ENCODE results near the gene CDK3.
A peak's percentile ranks its signal among the peaks of the same experiment; 100 is the strongest.

Gene CDK3

DNA sequence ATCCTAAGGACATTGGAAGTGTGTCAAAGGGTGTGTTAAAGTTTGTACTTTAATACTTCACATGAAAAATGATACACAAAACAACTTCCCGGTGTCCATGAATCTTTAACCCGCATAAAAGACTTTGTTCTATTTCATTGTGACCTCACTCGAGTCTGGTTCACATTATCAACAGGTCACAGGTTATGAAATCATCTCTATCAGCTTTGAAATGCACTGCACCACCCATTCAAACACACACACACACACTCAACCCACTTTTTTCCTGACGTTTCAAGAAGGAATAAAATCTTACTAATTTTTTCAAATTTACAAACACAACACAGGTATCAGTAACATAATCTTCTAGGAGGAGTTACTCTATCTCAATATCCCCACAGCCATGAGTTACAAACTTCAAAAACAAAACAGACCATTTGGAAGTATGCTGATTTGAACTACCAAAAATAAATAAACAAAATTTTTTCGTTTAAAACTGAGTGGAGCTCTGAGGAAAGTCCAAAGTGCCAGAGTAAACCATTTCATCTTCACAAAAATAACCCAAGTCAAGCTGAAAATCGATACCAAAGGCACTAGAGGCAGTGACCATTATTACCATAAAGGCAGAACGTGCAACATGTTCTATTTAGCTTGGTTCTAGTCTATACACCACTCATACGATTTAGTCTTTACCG, 24.3 kb upstream of the CDK3 start:
- H3K27ac ChIP-seq (ENCODE audit: low read depth, low read length) = no peak overlapping the region

DNA sequence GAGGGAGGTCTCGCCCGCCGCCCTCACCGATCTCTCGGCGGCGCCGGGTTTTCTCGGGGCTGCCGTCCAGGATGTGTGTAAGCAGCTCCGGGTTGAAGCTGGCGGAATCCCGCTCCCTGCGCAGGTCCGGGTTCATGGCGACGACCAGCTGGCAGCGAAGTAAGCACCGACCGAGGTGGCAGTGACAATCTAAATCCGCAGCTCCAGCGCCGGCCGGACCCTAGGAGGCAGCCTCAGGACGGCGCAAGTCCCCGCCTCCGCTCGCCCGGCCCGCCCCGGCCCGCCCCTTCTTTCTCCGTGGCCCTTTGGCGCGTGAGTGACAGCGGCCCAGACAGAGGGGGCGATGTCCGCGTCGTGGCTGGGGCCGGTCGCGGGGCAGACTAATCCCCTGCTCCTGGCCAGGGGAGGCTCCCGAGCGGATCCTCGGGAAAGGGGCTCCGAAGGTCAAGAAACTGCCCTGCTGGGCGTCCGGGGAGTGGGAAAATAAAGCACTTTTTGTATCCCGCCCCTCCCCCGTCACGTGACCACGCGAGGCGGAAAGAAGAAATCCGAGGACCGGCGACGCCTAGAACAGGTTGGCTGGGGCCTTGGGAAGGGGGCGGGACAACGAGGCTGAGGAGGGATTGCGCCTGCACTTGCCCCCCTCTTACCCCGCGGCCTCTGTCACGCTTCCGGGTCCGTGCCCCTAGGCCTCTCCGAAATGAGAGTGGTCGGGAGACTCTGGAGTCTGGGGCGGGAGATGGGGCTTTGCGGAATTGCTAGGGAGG, 21.5 kb upstream of the CDK3 start, which contains the start of the genes ACOX1 and TEN1:
ACOX1 (minus strand) TSS at position 229 of the 767 bp plus-strand sequence; CDS start at position 136, 93 bp downstream.
TEN1 (plus strand) TSS at position 303 of the 767 bp plus-strand sequence. CDS start 6,953 bp downstream, outside the sequence.
- Histone ChIP-seq H3K27ac (ENCODE audit: low read depth, low read length) (peak within 1 kb of the TSS; percentile 99), H3K4me1 (ENCODE audit: insufficient read depth, low read length) (peaks cover 17% of the 10 kb centered on the region), H3K9ac (ENCODE audit: low read length) (peak within 1 kb of the TSS; percentile 97), H3K36me3 (ENCODE audit: insufficient read depth, low read length) (no peaks in the 10 kb centered on the region), H3K27me3 (ENCODE audit: control insufficient read depth in 1 of 2, insufficient read depth in 2 of 2, low read length in 2 of 2) (no peaks in the 10 kb centered on the region), H3K4me3 (ENCODE audit: low read depth in 1 of 2, low read length in 2 of 2) (peak within 1 kb of the TSS; percentile 66 to 75), H3K9me3 (ENCODE audit: low read length) (no peaks in the 10 kb centered on the region)

More for the DNA sequence above, 24.3 kb upstream of the CDK3 start:
- H3K9me3 ChIP-seq (ENCODE audit: low read length) = no peaks in the 10 kb centered on the region
- no peaks in the 10 kb centered on the region for H3K36me3 ChIP-seq (ENCODE audit: insufficient read depth, low read length)
- no peaks in the 10 kb centered on the region for H3K27me3 ChIP-seq (ENCODE audit: control insufficient read depth in 1 of 2, insufficient read depth in 2 of 2, low read length in 2 of 2)
- peaks cover 17% of the 10 kb centered on the region for H3K4me1 ChIP-seq (ENCODE audit: insufficient read depth, low read length)
- H3K4me3 ChIP-seq (ENCODE audit: low read depth in 1 of 2, low read length in 2 of 2) = no peak overlapping the region
- no peak overlapping the region for H3K9ac ChIP-seq (ENCODE audit: low read length)

DNA sequence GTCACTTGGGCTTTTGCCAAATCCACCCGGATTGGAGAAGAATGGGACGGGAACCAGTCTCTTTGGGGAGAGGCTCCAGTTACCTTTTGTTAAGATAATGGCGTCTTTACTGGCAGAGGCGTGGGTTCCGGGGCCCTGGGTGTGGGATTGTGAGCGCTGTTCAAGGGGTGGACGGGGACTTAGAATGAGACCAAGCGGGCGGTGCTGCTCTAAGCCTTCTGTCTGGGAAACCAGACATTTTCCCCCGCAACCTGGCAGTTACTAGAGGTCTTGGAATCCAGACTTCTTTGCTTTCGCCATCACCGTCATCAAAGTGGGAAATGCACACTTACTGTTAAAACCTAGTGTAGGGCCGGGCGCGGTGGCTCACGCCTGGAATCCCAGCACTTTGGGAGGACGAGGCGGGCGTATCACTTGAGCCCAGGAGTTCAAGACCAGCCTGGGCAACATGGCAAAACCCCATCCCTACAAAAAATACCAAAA, 20.9 kb upstream of the CDK3 start:
- Histone ChIP-seq H3K27me3 (ENCODE audit: control insufficient read depth in 1 of 2, insufficient read depth in 2 of 2, low read length in 2 of 2) (no peaks in the 10 kb centered on the region), H3K9ac (ENCODE audit: low read length) (peak overlapping the region; percentile 97), H3K4me3 (ENCODE audit: low read depth in 1 of 2, low read length in 2 of 2) (peak overlapping the region; percentile 66 to 75), H3K9me3 (ENCODE audit: low read length) (no peaks in the 10 kb centered on the region), H3K27ac (ENCODE audit: low read depth, low read length) (peak overlapping the region; percentile 99), H3K36me3 (ENCODE audit: insufficient read depth, low read length) (no peaks in the 10 kb centered on the region), H3K4me1 (ENCODE audit: insufficient read depth, low read length) (peaks cover 17% of the 10 kb centered on the region)

DNA sequence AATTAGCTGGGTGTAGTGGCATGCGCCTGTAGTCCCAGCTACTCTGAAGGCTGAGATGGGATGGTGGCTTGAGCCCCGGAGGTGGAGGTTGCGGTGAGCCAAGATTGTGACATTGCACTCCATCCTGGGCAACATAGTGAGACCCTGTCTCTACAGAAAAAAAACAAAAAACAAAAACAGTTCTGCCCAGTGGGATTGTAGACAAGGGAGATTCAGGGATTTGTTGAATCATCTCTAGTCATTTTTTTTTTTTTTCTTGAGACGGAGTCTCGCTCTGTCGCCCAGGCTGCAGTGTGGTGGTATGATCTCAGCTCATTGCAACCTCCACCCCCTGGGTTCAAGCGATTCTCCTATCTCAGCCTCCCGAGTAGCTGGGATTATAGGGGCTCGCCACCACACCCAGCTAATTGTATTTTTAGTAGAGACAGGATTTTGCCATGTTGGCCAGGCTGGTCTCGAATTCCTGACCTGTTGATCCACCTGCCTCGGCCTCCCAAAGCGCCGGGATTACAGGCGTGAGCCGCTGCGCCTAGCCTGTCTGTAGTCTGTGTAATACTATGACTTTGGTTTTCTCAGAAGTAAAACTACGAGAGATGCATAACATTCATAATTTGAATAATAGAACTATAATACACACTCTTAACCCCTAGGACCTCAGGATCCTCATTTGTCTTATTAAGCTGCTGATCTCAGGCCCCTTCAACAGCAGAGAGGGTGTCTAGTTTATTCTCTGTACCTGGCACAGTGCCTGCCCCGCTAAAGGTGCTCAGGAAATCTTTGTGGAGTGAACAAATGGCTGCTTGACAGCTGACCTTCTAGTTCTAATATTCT, 20.3 kb upstream of the CDK3 start:
- Histone ChIP-seq H3K4me3 (ENCODE audit: low read depth in 1 of 2, low read length in 2 of 2) (peak overlapping the region; percentile 66 to 75), H3K36me3 (ENCODE audit: insufficient read depth, low read length) (no peaks in the 10 kb centered on the region), H3K27me3 (ENCODE audit: control insufficient read depth in 1 of 2, insufficient read depth in 2 of 2, low read length in 2 of 2) (no peaks in the 10 kb centered on the region), H3K27ac (ENCODE audit: low read depth, low read length) (peak overlapping the region; percentile 99), H3K4me1 (ENCODE audit: insufficient read depth, low read length) (peaks cover 17% of the 10 kb centered on the region), H3K9me3 (ENCODE audit: low read length) (no peaks in the 10 kb centered on the region), H3K9ac (ENCODE audit: low read length) (peak overlapping the region; percentile 97)

- no peak overlapping the region for H3K27ac ChIP-seq (ENCODE audit: low read depth, low read length)
Observed at GRCh38 chr17:75981019-75981615, 19.5 kb upstream of the CDK3 start.

DNA sequence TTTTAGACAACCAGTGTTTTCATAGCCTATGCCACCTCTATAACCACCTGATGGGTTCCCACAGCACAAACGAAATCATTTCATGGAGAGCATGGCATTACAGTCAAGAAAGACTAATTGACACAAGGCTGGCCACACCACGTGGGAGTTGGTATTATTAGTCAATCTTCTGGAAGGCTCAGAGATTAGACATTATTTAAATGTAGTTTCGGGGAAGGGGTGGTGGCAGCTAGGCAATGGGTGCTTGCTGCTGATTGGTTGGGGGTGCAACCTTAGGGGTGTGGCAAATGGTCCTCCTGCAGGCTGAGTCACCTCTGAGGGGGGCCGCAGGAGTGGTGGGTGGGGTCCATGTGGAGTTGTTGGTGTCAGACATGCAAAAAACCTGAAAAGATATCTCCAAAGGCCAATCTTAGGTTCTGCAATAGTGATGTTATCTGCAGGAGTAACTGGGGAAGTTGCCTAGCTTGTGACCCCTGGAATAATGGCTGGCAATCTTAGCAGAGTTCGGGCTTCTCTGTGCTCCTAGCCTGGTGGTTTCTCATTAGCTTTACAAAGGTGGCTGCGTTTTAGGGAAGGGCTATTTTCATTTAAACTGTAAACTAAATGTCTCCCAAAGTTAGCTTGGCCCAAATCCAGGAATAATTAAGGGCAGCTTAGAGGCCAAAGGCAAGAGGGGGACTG, 17.0 kb upstream of the CDK3 start:
- Histone ChIP-seq H3K27me3 (ENCODE audit: control insufficient read depth in 1 of 2, insufficient read depth in 2 of 2, low read length in 2 of 2) (no peaks in the 10 kb centered on the region), H3K4me3 (ENCODE audit: low read depth in 1 of 2, low read length in 2 of 2) (no peak overlapping the region), H3K27ac (ENCODE audit: low read depth, low read length) (no peak overlapping the region), H3K9ac (ENCODE audit: low read length) (no peak overlapping the region), H3K36me3 (ENCODE audit: insufficient read depth, low read length) (no peaks in the 10 kb centered on the region), H3K9me3 (ENCODE audit: low read length) (no peaks in the 10 kb centered on the region), H3K4me1 (ENCODE audit: insufficient read depth, low read length) (peaks cover 7% of the 10 kb centered on the region)

More at GRCh38 chr17:75981019-75981615, 19.5 kb upstream of the CDK3 start:
- H3K27me3 ChIP-seq (ENCODE audit: control insufficient read depth in 1 of 2, insufficient read depth in 2 of 2, low read length in 2 of 2) = no peaks in the 10 kb centered on the region
- H3K4me1 ChIP-seq (ENCODE audit: insufficient read depth, low read length) = peaks cover 14% of the 10 kb centered on the region
- H3K9ac ChIP-seq (ENCODE audit: low read length) = no peak overlapping the region
- no peak overlapping the region for H3K4me3 ChIP-seq (ENCODE audit: low read depth in 1 of 2, low read length in 2 of 2)
- H3K36me3 ChIP-seq (ENCODE audit: insufficient read depth, low read length) = no peaks in the 10 kb centered on the region
- H3K9me3 ChIP-seq (ENCODE audit: low read length) = no peaks in the 10 kb centered on the region

DNA sequence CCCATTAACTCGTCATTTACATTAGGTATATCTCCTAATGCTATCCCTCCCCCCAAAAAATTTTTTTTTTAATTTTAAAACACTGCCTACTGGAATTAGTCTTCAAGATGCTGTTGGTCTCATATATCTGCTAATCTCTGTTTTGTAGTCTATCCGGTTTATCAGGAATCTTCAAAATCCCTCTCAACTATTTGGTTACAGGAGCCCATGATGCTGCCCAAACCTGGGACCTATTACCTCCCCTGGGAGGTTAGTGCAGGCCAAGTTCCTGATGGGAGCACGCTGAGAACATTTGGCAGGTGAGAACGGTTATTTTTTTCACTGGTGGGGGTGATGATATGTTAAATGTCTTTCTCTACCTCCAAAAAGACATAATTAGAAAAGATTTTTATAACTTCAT, 14.7 kb upstream of the CDK3 start:
- Histone ChIP-seq H3K9me3 (ENCODE audit: low read length) (no peaks in the 10 kb centered on the region), H3K27me3 (ENCODE audit: control insufficient read depth in 1 of 2, insufficient read depth in 2 of 2, low read length in 2 of 2) (no peaks in the 10 kb centered on the region), H3K27ac (ENCODE audit: low read depth, low read length) (no peak overlapping the region), H3K4me1 (ENCODE audit: insufficient read depth, low read length) (no peaks in the 10 kb centered on the region), H3K36me3 (ENCODE audit: insufficient read depth, low read length) (no peaks in the 10 kb centered on the region), H3K9ac (ENCODE audit: low read length) (no peak overlapping the region), H3K4me3 (ENCODE audit: low read depth in 1 of 2, low read length in 2 of 2) (no peak overlapping the region)

- Histone ChIP-seq H3K9ac (ENCODE audit: low read length) (no peak overlapping the region), H3K27me3 (ENCODE audit: control insufficient read depth in 1 of 2, insufficient read depth in 2 of 2, low read length in 2 of 2) (no peaks in the 10 kb centered on the region), H3K4me1 (ENCODE audit: insufficient read depth, low read length) (no peaks in the 10 kb centered on the region), H3K27ac (ENCODE audit: low read depth, low read length) (no peak overlapping the region), H3K4me3 (ENCODE audit: low read depth in 1 of 2, low read length in 2 of 2) (no peak overlapping the region), H3K36me3 (ENCODE audit: insufficient read depth, low read length) (no peaks in the 10 kb centered on the region), H3K9me3 (ENCODE audit: low read length) (no peaks in the 10 kb centered on the region)
Observed at GRCh38 chr17:75987041-75987440, 13.6 kb upstream of the CDK3 start.

GRCh38 chr17:75991396-75991795, 9.3 kb upstream of the CDK3 start:
- Histone ChIP-seq H3K4me1 (ENCODE audit: insufficient read depth, low read length) (no peaks in the 10 kb centered on the region), H3K4me3 (ENCODE audit: low read depth in 1 of 2, low read length in 2 of 2) (no peak overlapping the region), H3K27me3 (ENCODE audit: control insufficient read depth in 1 of 2, insufficient read depth in 2 of 2, low read length in 2 of 2) (no peaks in the 10 kb centered on the region), H3K27ac (ENCODE audit: low read depth, low read length) (no peak overlapping the region), H3K9ac (ENCODE audit: low read length) (no peak overlapping the region), H3K9me3 (ENCODE audit: low read length) (no peaks in the 10 kb centered on the region), H3K36me3 (ENCODE audit: insufficient read depth, low read length) (no peaks in the 10 kb centered on the region)

DNA sequence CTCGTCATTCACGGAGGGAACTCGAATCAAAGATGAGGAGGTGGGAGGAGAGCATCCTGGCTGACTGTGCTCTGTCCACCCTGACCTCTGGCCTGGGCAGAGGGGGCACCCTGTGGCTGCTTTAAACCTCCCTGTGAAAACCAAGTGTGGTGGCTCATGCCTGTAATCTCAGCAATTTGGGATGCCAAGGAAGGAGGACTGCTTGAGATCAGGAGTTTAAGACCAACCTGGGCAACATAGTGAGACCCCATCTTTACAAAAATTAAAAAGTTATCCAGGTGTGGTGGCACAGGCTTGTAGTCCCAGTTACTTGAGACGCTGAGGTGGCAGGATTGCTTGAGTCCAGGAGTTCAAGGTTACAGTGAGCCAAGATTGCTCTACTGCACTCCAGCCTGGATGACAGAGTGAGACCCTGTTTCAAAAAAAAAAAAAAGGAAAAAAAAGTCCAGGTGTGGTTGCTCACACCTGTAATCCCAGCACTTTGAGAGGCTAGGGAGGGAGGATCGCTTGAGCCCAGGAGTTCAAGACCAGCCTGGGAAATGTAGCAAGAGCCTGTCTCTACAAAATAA, 5.8 kb upstream of the CDK3 start:
- Histone ChIP-seq H3K9me3 (ENCODE audit: low read length) (no peaks in the 10 kb centered on the region), H3K9ac (ENCODE audit: low read length) (no peak overlapping the region), H3K36me3 (ENCODE audit: insufficient read depth, low read length) (no peaks in the 10 kb centered on the region), H3K27me3 (ENCODE audit: control insufficient read depth in 1 of 2, insufficient read depth in 2 of 2, low read length in 2 of 2) (no peaks in the 10 kb centered on the region), H3K4me1 (ENCODE audit: insufficient read depth, low read length) (peaks cover 3% of the 10 kb centered on the region), H3K27ac (ENCODE audit: low read depth, low read length) (no peak overlapping the region), H3K4me3 (ENCODE audit: low read depth in 1 of 2, low read length in 2 of 2) (no peak overlapping the region)

Data from muscle layer of colon (tissue), 2 donors.